ENCODE measurements around the gene CREBBP.

DNA sequence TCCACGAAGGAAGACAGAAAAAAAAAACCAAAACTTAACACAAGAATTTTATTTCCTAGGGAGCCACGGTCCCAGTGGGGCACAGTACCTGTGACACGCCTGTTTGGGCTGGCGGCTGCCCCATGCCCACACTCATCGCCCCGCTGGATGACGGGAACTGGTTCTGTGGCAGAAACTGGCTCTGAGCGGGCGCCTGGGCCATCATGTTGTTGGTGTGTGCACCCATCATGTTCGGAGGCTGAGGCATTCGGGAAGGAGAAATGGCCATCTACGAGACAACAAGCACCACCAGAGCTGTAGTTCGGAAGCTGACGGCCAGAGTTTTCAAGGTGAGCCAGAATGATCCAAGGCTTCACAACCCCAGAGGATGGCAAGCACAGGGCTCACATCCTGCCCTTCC, 106.8 kb downstream of the CREBBP start:
- TF ChIP-seq POLR2AphosphoS5 (IDR thresholded peaks at IDR 0.05; ENCODE audit: low read depth, low read length) (no peak), POLR2A (IDR thresholded peaks at IDR 0.05; ENCODE audit: low read depth, low read length) (no peak), POU2F2 (IDR thresholded peaks at IDR 0.05; ENCODE audit: low read depth, low read length) (no peak)
